HCT116 (cell line): Measurements from ENCODE around the gene FAM181B.

ENCODE experiments used
- CEBPB ChIP-seq: IDR thresholded peaks from 2 replicates; pipeline ENCODE4 v1.6.1; 2012; ENCODE audit warnings: low read depth
- CTCF ChIP-seq, 3 experiments: fragments of 200-600 bp in 1 of 3; sonication (generic) in 1 of 3; IDR thresholded peaks in 2 of 3; conservative IDR thresholded peaks in 1 of 3; 2 replicates each; pipeline ENCODE4 v1.5.1; 2012 to 2017; ENCODE audit warnings: low read depth in 2 of 3, low read length in 2 of 3, antibody characterized with exemption in 1 of 3, borderline replicate concordance in 1 of 3, control low read depth in 1 of 3, mild to moderate bottlenecking in 1 of 3, mixed read lengths in 1 of 3, mixed run types in 1 of 3, moderate library complexity in 1 of 3; ENCODE audit not compliant: insufficient read depth in 1 of 3
- EGR1 ChIP-seq: IDR thresholded peaks from 2 replicates; pipeline ENCODE4 v1.6.1; 2012; ENCODE audit warnings: low read depth
- EZH2 ChIP-seq: fragments of 200-600 bp; sonication (generic); IDR thresholded peaks from 2 replicates; pipeline ENCODE4 v1.6.1; 2017; ENCODE audit warnings: antibody characterized with exemption, mixed run types
- EZH2phosphoT487 ChIP-seq: fragments of 200-600 bp; IDR thresholded peaks from 2 replicates; pipeline ENCODE4 v1.6.1; 2018; ENCODE audit warnings: antibody characterized with exemption, borderline replicate concordance
- MAX ChIP-seq: IDR thresholded peaks from 2 replicates; pipeline ENCODE4 v1.6.1; 2012
- POLR2A ChIP-seq: IDR thresholded peaks from 2 replicates; pipeline ENCODE4 v1.7.0; 2011; ENCODE audit warnings: borderline replicate concordance; ENCODE audit not compliant: insufficient read depth, insufficient read length; ENCODE audit errors: extremely low read depth
- POLR2AphosphoS5 ChIP-seq: IDR thresholded peaks from 2 replicates; pipeline ENCODE4 v1.6.1; 2011; ENCODE audit warnings: mild to moderate bottlenecking, low read depth, low read length, moderate library complexity
- REST ChIP-seq: IDR thresholded peaks from 2 replicates; pipeline ENCODE4 v1.6.1; 2012; ENCODE audit warnings: low read depth
- SP1 ChIP-seq: IDR thresholded peaks from 2 replicates; pipeline ENCODE4 v1.6.1; 2012; ENCODE audit warnings: low read depth
- TCF7L2 ChIP-seq: IDR thresholded peaks from 2 replicates; pipeline ENCODE4 v1.7.0; 2011; ENCODE audit warnings: borderline replicate concordance, inconsistent platforms; ENCODE audit not compliant: insufficient read depth, insufficient read length; ENCODE audit errors: extremely low read depth
- ZBTB33 ChIP-seq: IDR thresholded peaks from 2 replicates; pipeline ENCODE4 v1.6.1; 2011; ENCODE audit warnings: mild to moderate bottlenecking, low read length, moderate library complexity; ENCODE audit not compliant: insufficient replicate concordance; ENCODE audit errors: extremely low read depth
- ZFX ChIP-seq: fragments of 450-650 bp; IDR thresholded peaks from 2 replicates; pipeline ENCODE4 v1.6.1; 2017
- ZNF274 ChIP-seq: fragments of 200-500 bp; sonication (Bioruptor generic); IDR thresholded peaks from 2 replicates; pipeline ENCODE4 v1.6.1; 2014; ENCODE audit warnings: mild to moderate bottlenecking, low read depth, low read length, inconsistent platforms

- no peak for TF ChIP-seq REST
- no peak for TF ChIP-seq POLR2AphosphoS5
- TF ChIP-seq CTCF (IDR thresholded peaks at IDR 0.05 in 2 of 3, conservative IDR thresholded peaks at IDR 0.05 in 1 of 3; ENCODE audit: borderline replicate concordance in 1 of 3, insufficient read depth in 1 of 3, low read depth in 2 of 3, low read length in 2 of 3), result no peak
- no peak for TF ChIP-seq POLR2A
- TF ChIP-seq EZH2, result no peak
- TF ChIP-seq CEBPB, result no peak
- no peak for TF ChIP-seq EZH2phosphoT487
- no peak for TF ChIP-seq ZFX
- TF ChIP-seq TCF7L2, result no peak
- no peak for TF ChIP-seq ZBTB33
- no peak for TF ChIP-seq SP1
- no peak for TF ChIP-seq EGR1
- TF ChIP-seq ZNF274, result no peak
- TF ChIP-seq MAX, result no peak
Observed at GRCh38 chr11:82714346-82715174, 19.1 kb downstream of the FAM181B start.
